Keratinocyte (primary cell): ENCODE results near the gene KIF18B.

Experiments used
- EZH2 ChIP-seq: IDR thresholded peaks from one replicate; pipeline ENCODE4 v1.6.1; 2012; ENCODE audit warnings: inconsistent platforms, mild to moderate bottlenecking, low read length, moderate library complexity
- TF ChIP-seq, protein P1 (sequence below), 3 experiments: IDR thresholded peaks in 1 of 3; conservative IDR thresholded peaks in 1 of 3; optimal IDR thresholded peaks in 1 of 3; 2 replicates in 2 of 3; 3 replicates in 1 of 3; pipeline versions ENCODE3 to v1.5.1; 2011; ENCODE audit warnings: low read length in 3 of 3, mild to moderate bottlenecking in 3 of 3, moderate library complexity in 2 of 3, control low read depth in 1 of 3, inconsistent platforms in 1 of 3; ENCODE audit not compliant: insufficient read depth in 2 of 3; ENCODE audit errors: extremely low read depth in 1 of 3

DNA sequence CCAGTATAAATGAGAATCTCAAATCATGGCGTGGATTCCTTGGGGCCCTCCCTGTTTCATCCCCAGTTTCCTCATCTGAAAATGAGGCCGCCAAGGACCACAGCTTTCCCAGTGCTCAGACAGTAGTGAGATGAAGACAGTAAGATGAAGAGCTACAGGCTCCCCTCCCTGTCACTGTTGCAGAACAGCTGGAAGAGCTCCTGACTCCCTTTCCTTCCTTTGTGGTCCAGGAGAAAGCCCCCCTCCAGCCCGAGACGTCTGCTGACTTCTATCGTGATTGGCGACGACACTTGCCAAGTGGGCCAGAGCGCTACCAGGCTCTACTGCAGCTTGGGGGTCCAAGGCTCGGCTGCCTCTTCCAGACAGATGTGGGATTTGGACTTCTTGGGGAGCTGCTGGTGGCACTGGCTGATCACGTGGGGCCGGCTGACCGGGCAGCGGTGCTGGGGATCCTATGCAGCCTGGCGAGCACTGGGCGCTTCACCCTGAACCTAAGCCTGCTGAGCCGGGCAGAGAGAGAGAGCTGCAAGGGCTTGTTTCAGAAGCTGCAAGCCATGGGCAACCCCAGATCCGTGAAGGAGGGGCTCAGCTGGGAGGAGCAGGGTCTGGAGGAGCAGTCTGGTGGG is 45.3 kb downstream of the KIF18B start:
- TF ChIP-seq, protein P1, sequence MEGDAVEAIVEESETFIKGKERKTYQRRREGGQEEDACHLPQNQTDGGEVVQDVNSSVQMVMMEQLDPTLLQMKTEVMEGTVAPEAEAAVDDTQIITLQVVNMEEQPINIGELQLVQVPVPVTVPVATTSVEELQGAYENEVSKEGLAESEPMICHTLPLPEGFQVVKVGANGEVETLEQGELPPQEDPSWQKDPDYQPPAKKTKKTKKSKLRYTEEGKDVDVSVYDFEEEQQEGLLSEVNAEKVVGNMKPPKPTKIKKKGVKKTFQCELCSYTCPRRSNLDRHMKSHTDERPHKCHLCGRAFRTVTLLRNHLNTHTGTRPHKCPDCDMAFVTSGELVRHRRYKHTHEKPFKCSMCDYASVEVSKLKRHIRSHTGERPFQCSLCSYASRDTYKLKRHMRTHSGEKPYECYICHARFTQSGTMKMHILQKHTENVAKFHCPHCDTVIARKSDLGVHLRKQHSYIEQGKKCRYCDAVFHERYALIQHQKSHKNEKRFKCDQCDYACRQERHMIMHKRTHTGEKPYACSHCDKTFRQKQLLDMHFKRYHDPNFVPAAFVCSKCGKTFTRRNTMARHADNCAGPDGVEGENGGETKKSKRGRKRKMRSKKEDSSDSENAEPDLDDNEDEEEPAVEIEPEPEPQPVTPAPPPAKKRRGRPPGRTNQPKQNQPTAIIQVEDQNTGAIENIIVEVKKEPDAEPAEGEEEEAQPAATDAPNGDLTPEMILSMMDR (optimal IDR thresholded peaks at IDR 0.05 in 1 of 3, IDR thresholded peaks at IDR 0.05 in 1 of 3, conservative IDR thresholded peaks at IDR 0.05 in 1 of 3; ENCODE audit: extremely low read depth in 1 of 3, insufficient read depth in 2 of 3, low read length in 3 of 3): no peak
- TF ChIP-seq EZH2: no peak
